Retinal pigment epithelial cell (primary cell): ENCODE results near the gene ABCD4.
A peak's percentile ranks its signal among the peaks of the same experiment; 100 is the strongest.

Source experiments
- DNase-seq: peaks from one replicate; pipeline ENCODE4 v3.0.0-alpha.2; 2010; ENCODE audit warnings: low read depth
- H3K4me3 ChIP-seq: 2 replicates; pipeline ENCODE4 v1.5.1; 2011; ENCODE audit warnings: mild to moderate bottlenecking, low read length, control low read depth, moderate library complexity
- TF ChIP-seq, protein P1 (sequence below): conservative IDR thresholded peaks from 2 replicates; pipeline ENCODE4 v1.5.1; 2011; ENCODE audit warnings: low read depth, low read length, control low read depth, inconsistent platforms

ABCD4 gene

DNA sequence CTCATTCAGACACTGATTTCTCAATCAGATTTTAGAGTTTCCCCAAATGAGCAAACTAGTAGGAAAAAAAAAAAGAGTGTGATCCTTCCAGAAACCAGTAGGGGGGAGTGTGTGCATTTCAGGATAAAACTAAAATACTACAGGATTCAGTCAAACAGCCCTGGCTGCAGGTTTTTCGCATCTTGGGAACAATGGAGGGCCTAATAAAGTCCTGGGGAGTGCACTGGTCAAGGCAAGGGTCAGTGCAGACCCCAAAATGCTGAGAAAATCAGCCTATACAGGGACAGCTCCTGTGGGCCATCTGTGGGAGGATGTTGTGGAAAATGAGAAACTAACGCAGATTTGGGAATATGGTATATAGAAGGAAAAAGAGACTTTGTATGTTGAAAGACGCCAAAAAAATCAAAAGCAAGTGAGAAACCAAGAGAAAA is 22.2 kb upstream of the ABCD4 start:
- TF ChIP-seq, protein P1, sequence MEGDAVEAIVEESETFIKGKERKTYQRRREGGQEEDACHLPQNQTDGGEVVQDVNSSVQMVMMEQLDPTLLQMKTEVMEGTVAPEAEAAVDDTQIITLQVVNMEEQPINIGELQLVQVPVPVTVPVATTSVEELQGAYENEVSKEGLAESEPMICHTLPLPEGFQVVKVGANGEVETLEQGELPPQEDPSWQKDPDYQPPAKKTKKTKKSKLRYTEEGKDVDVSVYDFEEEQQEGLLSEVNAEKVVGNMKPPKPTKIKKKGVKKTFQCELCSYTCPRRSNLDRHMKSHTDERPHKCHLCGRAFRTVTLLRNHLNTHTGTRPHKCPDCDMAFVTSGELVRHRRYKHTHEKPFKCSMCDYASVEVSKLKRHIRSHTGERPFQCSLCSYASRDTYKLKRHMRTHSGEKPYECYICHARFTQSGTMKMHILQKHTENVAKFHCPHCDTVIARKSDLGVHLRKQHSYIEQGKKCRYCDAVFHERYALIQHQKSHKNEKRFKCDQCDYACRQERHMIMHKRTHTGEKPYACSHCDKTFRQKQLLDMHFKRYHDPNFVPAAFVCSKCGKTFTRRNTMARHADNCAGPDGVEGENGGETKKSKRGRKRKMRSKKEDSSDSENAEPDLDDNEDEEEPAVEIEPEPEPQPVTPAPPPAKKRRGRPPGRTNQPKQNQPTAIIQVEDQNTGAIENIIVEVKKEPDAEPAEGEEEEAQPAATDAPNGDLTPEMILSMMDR = peak; percentile 75
- H3K4me3 ChIP-seq = no peak overlapping the region
- DNase-seq = no peak

DNA sequence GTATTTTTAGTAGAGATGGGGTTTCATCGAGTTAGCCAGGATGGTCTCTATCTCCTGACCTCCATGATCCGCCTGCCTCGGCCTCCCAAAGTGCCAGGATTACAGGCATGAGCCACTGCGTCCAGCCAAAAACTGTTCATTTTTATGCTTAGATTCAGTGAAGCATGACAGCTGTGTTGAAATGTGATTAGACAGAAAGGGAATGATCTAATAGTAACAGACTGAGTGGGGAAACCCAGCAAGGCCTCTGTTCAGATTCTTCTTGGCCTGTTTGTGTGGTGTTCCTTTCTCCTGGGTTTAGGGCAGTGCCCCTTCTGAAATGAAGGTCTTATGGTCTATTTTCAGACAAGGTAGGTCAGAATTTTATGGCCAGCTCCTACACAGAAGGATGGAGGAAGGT is 11.8 kb upstream of the ABCD4 start:
- TF ChIP-seq, protein P1 = no peak
- H3K4me3 ChIP-seq = no peak overlapping the region
- no peak for DNase-seq

DNA sequence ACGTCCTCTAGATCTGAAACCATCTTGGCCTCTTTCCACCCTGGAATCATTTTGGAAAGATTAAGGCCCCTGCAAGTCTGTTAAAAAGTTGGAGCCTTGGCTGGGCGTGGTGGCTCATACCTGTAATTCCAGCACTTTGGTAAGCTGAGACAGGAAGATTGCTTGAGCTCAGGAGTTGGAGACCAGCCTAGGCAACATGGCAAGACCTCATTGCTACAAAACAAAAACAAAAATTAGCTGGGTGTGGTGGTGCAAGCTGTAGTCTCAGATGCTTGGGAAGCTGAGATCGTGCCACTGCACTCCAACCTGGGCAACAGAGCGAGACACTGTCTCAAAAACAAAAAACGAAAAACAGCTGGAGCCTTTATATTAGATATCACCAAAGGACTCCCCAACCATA is 10.9 kb upstream of the ABCD4 start:
- H3K4me3 ChIP-seq = no peak overlapping the region
- DNase-seq = no peak
- TF ChIP-seq, protein P1 = no peak

DNA sequence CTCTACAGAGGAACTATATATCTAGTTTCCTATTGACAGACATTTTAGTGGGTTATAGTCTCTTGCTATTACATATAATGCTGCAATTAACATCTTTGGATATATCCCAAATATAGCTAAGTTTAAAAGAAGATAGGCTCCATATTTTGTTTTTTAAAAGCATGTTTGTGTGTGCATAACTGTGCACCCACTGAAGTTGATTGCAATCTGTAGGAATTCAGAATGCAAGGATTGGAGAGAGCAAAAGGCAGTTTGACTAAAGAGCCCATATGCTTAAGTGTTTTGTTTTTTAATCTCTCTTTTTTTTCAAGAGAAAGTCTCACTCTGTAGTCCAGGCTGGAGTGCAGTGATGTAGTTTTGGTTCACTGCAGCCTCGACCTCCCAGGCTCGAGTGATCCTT is 9.4 kb upstream of the ABCD4 start:
- DNase-seq = no peak
- H3K4me3 ChIP-seq = no peak overlapping the region
- TF ChIP-seq, protein P1 = no peak

DNA sequence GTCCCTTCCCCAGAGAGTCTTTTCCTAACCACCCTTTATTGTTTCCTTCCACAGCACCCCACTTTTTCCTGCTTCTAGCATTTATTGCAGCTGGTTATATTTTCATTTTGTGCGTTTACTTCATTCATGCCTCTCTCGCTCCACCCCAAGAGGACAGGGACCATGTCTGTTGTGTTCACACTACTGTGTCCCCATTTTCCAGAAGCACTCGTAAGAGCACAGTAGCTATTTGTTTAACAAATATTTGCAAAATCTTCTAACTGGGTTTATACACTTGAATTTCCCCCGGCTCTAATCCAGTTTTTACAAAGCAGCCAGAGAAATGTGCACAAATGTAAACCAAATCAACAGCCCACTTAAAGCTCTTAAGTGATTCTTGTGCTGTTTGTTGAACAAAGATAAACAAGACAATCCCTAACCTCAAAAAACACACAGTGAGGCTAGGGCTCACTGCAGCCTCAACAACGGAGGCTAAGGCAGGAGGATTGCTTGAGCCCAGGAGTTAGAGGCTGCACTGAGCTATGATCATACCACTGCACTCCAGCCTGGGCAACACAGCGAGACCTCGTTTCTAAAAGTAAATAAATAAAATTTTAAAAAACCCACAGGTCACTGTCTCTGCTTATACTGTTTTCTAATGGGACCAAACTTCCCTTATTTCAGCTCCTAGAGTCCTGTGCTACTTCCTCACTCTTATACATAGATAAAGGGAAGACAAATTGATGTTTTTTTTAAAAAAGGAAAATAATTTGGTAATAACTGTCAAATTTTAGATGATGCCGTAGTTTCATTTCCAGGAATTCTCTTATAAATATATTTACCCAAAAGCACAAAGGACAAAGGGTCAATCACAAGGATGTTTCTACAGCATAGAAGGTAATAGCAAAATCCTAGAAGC is 6.6 kb upstream of the ABCD4 start:
- TF ChIP-seq, protein P1 = no peak
- DNase-seq = no peak
- no peak overlapping the region for H3K4me3 ChIP-seq

DNA sequence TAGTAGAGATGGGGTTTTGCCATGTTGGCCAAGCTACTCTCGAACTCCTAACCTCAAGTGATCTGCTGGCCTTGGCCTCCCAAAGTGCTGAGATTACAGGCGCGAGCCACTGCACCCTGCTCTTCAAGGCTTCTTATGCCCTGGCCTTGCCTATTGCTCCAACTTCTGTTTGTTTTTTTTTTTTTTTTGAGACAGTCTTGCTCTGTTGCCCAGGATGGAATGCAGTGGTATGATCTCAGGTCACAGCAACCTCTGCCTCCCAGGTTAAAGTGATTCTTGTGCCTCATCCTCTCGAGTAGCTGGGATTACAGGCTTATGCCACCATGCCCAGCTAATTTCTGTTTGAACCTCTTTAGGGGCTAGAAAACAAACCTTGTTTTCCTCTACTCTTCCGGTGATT is 6.0 kb upstream of the ABCD4 start:
- DNase-seq = no peak
- TF ChIP-seq, protein P1 = no peak
- no peak overlapping the region for H3K4me3 ChIP-seq

DNA sequence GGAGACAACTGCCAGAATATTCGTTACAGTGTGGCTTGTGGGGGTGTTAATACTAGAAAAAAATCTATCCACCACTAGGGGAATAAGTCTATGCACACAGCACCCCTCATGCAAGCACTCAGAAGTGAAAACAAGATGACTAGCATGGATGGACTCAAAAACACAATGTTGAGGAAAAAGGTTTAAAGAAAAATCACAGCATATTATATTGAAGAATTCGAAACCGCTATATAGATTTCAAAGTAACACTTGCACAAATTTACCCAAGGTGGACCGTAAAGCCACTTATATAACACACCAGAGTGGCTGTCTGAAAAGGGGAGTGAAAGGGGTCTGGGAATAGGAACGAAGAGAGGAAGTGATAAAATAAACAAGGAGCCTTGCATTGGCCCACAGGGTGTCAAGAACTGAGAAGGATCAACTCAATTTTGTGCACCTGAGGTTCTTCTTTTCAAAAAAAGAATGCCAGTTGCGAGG is 544 bp downstream of the ABCD4 start:
- peak overlapping the region; percentile 88 for H3K4me3 ChIP-seq
- TF ChIP-seq, protein P1 = peak; percentile 52
- DNase-seq = peak; percentile 27
